ENCODE measurements around the gene NXPH1.
A peak's percentile ranks its signal among the peaks of the same experiment; 100 is the strongest.

The NXPH1 gene

GRCh38 chr7:8437606-8438005 lies 4.2 kb downstream of the NXPH1 start:
- no peak for DNase-seq

DNA sequence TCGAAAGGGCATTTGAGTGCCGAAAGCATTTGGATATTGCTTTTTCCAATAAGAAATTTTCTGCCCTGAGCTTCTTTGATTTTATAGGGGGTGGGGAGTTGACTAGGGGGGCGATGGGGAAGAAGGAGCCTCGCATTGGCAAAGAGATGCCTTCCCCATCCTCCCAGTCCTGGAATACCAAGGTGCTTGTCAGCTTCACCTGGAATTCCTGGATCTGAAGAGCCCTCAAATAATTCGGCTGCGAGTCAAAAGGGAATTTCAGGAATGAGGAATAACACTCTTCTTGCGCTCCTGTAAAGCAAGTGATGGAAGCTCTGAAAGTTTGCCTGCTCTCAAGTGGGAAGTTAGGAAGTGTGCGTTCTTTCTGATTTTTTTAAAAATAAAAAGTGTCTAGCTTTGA lies 7.3 kb downstream of the NXPH1 start:
- DNase-seq = no peak

DNA sequence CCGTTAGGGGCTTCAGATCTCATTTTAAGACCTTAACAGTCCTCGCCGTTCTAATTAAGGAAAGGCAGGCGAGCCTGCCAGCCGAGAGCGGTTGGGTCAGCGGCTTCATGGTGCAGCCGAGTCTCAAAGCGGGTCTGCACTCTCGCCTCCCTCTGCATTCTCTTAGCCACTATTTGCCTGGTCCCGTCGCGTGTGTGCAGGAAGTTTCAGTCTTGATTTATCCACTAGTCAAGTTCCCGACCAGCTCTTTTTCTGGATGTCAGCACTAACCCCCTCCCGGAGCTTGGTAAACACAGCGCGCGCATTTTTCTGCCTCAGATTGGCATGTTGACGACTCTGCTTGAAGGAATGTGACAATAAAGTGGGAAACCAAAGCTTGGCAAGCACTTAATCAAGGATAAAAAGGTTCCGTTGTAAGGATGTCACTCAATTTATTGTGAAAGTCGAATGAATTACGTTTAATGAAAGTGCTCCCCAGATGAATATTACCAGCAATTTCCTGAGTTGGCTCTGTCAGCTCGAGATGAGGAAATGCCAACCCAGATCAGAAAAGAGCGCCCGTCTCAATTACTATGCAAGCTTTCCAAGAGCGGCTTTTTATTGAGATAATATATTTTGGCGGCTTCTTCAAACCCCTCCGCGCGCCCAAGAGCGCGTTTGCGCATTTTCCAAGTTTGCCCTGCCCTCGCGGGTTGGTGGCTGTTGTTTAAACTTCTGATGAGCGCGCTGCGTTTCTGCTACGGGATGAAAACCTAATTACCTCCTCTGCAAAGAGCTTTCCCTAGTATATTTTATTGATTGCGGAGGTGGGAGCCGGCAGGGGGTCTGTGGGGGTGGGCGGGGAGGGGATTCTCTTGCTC lies 7.9 kb downstream of the NXPH1 start:
- no peak for DNase-seq

DNA sequence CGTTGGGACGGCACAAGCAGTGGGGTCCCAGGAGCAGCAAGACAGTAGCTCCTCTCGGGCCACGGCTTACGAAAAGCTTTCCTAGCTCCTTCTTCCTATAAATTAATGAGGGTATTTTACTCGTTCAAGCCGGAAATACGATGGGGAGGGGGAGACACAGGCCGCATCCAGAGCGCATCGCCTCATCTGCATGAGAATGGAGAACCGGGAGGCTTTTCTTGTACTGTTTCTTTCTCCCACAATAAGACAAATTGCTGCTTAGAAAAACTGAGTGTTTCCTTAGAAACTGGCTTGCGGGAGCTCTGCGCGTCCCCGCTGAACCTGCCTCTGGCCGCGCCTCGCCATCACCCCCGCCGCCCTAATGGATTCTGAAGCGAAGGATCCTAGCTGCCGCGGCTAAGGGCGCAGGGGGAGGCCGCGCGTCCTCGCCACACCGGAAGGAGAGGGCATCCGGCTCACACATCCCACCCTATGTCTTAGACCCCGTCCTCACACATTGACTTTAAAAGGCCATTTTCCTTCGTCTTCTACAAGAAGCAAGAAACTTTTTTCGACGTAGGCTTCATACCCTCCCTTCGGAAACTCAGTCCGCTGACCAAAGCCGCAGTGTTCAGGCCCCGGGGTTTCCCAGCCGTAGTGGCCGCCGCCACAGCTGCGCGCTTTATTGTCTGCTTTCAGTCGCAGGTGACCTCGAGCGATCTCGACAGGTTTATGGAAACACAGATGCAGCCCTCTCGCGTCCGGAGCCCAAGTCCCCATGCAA lies 8.8 kb downstream of the NXPH1 start:
- no peak for DNase-seq

DNA sequence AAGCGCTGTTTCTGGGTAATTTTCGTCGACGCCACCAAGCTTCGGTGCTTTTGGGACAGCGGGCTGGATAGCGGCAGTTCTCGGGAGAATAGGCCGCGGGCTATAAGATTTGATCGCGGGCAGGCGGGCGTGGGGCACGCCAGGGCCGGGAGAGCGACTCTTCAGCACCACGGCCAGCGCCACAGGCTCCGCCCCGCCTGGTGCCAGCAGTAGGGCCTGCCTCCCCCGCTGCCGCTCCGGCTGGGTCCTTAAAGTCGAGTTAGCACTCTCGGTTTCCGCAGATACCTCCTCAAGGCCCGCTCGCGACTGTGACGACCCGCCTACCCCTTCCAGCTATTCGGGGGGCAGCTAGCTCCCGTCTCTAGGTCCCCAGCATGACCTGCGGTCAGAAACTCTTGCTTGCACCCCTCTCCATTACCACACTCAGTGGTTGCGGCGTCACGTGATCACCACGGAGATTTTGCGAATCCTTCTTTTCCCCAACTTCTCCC lies 9.4 kb downstream of the NXPH1 start:
- no peak for DNase-seq

GRCh38 chr7:8443576-8444467 lies 10.4 kb downstream of the NXPH1 start:
- no peak for DNase-seq

DNA sequence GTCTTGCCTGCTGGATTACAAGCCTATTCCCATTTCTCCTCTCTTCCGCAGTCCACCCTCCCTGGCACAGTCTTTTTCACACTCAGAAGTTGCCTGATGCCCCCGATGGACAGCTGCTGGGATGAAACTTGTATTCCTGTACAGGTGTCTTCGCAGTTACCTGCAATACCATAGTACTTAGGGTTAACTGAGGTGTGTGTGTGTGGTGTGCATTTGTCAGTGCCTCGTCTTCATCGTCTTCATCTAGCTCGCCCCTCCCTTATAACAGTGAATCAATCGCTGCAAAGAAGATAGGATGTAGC lies 11.0 kb downstream of the NXPH1 start:
- DNase-seq = no peak

- DNase-seq = no peak
These were observed 20.1 kb downstream of the NXPH1 start for GRCh38 chr7:8453535-8453934.

DNA sequence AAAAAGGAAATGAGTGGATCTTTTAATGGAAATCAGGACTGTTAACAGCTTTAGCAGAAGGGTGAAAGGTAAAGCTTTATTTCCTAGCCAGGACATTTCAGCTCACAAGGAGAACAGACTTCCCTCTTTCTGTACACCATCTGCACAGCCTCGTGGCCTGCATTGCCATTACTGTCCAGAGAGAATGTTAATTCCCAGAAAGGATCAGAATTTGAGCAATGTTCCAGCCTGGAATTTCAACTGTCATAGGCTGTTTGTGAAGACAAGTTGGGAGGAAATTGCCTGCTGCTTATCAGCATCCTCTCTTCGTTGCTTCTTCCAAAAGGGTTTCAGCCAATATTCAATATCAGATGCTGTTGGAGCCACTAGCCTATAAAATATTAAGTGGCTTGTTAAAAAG lies 22.0 kb downstream of the NXPH1 start:
- DNase-seq = no peak

- DNase-seq = no peak
These were observed 28.9 kb downstream of the NXPH1 start for GRCh38 chr7:8462309-8462708.

- no peak for DNase-seq
These were observed 31.9 kb downstream of the NXPH1 start for GRCh38 chr7:8465338-8465737.

- no peak for DNase-seq
These were observed 47.1 kb downstream of the NXPH1 start for GRCh38 chr7:8480527-8480926.

- DNase-seq = no peak
These were observed 47.7 kb downstream of the NXPH1 start for GRCh38 chr7:8481096-8481495.

- no peak for DNase-seq
These were observed 48.5 kb downstream of the NXPH1 start for GRCh38 chr7:8481752-8482446.

GRCh38 chr7:8490391-8491045 lies 57.1 kb downstream of the NXPH1 start:
- DNase-seq = no peak

- no peak for DNase-seq
These were observed 57.7 kb downstream of the NXPH1 start for GRCh38 chr7:8491106-8491505.

DNA sequence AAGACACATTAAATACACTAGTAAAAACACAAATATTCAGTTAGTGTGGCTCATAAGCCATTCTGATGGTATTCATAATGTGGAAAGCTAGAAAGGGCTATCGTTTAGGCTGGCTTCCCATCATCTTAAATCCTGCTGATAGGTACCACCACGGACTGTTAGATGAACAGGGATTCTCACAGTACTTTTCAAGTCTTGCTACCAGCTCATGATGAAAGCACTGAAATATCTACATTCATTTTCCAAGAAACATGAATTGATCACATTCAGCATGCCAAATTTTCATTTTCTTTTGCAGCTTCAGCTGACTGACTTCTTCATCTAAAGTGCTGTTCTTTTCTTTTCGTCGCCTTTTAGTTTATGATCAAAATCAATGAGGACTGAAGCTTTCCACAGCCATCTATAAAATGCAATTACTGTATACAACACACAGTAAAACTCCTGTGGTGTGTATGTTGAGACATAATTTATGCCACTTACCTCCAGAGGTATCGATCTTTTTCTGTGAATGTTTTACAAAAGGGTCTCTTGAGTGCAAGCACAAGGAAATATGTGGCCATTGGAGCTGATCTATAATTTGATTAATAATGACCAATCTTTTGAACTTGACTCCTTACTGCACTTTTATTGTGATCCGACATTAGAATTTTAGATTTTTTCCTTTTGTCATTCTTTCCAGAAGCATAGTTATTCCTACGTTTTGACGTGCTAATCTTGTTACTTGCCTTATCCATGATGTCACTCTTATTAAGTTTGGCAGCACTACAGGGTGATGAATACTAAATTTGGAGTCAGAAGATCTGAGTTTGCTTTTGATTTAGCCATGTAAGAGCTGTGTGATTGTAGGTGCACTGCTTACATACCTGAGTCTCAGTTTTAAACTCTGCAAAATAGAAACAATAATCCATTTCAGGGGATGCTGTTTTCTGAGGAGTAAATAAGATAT lies 58.4 kb downstream of the NXPH1 start:
- DNase-seq = no peak

- DNase-seq = no peak
These were observed 65.7 kb downstream of the NXPH1 start for GRCh38 chr7:8499128-8499527.

- DNase-seq = no peak
These were observed 66.9 kb downstream of the NXPH1 start for GRCh38 chr7:8500286-8500685.

GRCh38 chr7:8507566-8507965 lies 74.2 kb downstream of the NXPH1 start:
- peak; percentile 36 for DNase-seq

GRCh38 chr7:8509621-8510020 lies 76.2 kb downstream of the NXPH1 start:
- no peak for DNase-seq
